ENCODE results near the gene ZBTB40.

DNA sequence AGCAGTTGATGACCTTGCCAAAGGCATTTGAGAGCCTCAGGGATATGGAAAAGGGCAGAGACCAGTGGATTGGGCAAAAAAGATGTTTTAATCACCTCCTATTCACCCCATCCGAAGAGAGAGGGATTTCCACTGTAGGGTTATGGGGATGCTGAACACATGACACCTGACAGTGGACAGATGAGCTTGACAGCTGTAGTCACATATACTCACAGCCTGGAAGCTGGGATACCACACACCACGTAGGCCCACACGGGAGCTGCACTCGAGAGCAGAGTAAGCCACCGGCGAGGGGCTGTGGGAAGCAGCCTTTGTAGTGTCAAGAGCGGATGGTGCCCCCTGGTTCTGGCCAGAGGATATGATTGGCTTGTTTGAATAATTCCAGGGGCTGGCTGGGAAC is 20.0 kb downstream of the ZBTB40 start:
- TF ChIP-seq, protein P1, sequence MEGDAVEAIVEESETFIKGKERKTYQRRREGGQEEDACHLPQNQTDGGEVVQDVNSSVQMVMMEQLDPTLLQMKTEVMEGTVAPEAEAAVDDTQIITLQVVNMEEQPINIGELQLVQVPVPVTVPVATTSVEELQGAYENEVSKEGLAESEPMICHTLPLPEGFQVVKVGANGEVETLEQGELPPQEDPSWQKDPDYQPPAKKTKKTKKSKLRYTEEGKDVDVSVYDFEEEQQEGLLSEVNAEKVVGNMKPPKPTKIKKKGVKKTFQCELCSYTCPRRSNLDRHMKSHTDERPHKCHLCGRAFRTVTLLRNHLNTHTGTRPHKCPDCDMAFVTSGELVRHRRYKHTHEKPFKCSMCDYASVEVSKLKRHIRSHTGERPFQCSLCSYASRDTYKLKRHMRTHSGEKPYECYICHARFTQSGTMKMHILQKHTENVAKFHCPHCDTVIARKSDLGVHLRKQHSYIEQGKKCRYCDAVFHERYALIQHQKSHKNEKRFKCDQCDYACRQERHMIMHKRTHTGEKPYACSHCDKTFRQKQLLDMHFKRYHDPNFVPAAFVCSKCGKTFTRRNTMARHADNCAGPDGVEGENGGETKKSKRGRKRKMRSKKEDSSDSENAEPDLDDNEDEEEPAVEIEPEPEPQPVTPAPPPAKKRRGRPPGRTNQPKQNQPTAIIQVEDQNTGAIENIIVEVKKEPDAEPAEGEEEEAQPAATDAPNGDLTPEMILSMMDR (IDR thresholded peaks at IDR 0.05; ENCODE audit: low read depth, low read length), result no peak
- no peak for TF ChIP-seq EZH2phosphoT487 (IDR thresholded peaks at IDR 0.05; ENCODE audit: low read depth)

Data from OCI-LY3 (cell line).